Testis (tissue), 2 donors: ENCODE results near the gene HLA-DQA2.

Experiments
- POLR2A ChIP-seq: fragments of 450-650 bp; IDR thresholded peaks from one replicate; pipeline ENCODE4 v1.6.1; 2017; ENCODE audit warnings: antibody characterized with exemption, mild to moderate bottlenecking, moderate library complexity
- TF ChIP-seq, protein P1 (sequence below), 3 experiments: fragments of 450-650 bp in 2 of 3; fragments of 200-600 bp in 1 of 3; sonication (generic) in 1 of 3; IDR thresholded peaks; one replicate each; pipeline ENCODE4 v1.5.1; 2016 to 2019; ENCODE audit warnings: antibody characterized with exemption in 3 of 3, mild to moderate bottlenecking in 2 of 3, moderate library complexity in 1 of 3

DNA sequence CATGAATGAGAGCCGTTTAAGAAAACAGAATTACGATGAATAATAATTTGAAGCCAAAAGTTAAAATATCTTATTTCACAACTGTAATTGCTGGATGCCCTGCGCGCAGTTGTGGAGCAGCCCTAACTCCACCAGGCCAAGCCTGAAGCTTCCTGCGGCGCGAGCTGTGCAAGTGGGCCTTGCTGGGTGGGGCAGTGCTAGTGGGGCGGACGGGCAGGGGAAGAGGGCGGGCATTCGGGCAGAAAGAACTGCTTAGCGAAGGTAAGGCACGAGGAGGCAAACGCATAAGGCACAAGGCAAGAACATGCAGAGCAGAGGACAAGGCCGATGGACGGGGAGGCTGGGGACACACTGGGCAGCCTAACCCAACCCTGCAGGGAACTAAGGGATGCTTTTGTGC lies 19.9 kb downstream of the HLA-DQA2 start:
- TF ChIP-seq, protein P1, sequence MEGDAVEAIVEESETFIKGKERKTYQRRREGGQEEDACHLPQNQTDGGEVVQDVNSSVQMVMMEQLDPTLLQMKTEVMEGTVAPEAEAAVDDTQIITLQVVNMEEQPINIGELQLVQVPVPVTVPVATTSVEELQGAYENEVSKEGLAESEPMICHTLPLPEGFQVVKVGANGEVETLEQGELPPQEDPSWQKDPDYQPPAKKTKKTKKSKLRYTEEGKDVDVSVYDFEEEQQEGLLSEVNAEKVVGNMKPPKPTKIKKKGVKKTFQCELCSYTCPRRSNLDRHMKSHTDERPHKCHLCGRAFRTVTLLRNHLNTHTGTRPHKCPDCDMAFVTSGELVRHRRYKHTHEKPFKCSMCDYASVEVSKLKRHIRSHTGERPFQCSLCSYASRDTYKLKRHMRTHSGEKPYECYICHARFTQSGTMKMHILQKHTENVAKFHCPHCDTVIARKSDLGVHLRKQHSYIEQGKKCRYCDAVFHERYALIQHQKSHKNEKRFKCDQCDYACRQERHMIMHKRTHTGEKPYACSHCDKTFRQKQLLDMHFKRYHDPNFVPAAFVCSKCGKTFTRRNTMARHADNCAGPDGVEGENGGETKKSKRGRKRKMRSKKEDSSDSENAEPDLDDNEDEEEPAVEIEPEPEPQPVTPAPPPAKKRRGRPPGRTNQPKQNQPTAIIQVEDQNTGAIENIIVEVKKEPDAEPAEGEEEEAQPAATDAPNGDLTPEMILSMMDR (IDR thresholded peaks at IDR 0.05): no peak
- TF ChIP-seq POLR2A: no peak
